HepG2 (cell line): ENCODE data around the gene CDKN1A. TPM values are rescaled to one million over a fixed set of nuclear protein-coding genes. Genes with fewer than 3 reads are reported as not detected.
A peak's percentile ranks its signal among the peaks of the same experiment; 100 is the strongest.

Experiments used
- ADNP ChIP-seq: sonication (generic); formaldehyde crosslinking; IDR thresholded peaks from 2 replicates; pipeline ENCODE4 v1.4.0; 2020; ENCODE audit warnings: missing genetic modification reagents
- HDAC6 ChIP-seq: fragments of 200-600 bp; sonication (generic); IDR thresholded peaks from 2 replicates; pipeline ENCODE4 v1.7.0; 2017; ENCODE audit warnings: mild to moderate bottlenecking, antibody characterized with exemption, low read length, low read depth
- HHEX ChIP-seq: IDR thresholded peaks from 2 replicates; pipeline ENCODE4 v1.6.1; 2016; ENCODE audit warnings: control low read depth
- HNF4G ChIP-seq, 2 experiments: sonication (generic) in 1 of 2; formaldehyde crosslinking in 1 of 2; IDR thresholded peaks; 2 replicates each; pipeline versions ENCODE4 v1.4.0 to v1.6.1; 2011 to 2020; ENCODE audit warnings: borderline replicate concordance in 2 of 2, low read depth in 2 of 2, mild to moderate bottlenecking in 2 of 2, low read length in 1 of 2, missing genetic modification reagents in 1 of 2, moderate library complexity in 1 of 2
- KDM2A ChIP-seq: sonication (generic); formaldehyde crosslinking; IDR thresholded peaks from 2 replicates; pipeline ENCODE4 v1.4.0; 2020; ENCODE audit warnings: low read depth, missing genetic modification reagents, borderline replicate concordance
- MXI1 ChIP-seq: IDR thresholded peaks from 3 replicates; pipeline ENCODE4 v1.6.1; 2012; ENCODE audit warnings: low read depth, low read length, inconsistent platforms, borderline replicate concordance
- NFE2L2 ChIP-seq: fragments of 150-350 bp; IDR thresholded peaks from 2 replicates; pipeline ENCODE4 v1.6.1; 2014; ENCODE audit warnings: low read length
- NFKB2 ChIP-seq: sonication (generic); formaldehyde crosslinking; IDR thresholded peaks from 2 replicates; pipeline ENCODE4 v1.4.0; 2020; ENCODE audit warnings: missing genetic modification reagents, borderline replicate concordance
- RERE ChIP-seq: IDR thresholded peaks from 2 replicates; pipeline ENCODE4 v1.6.1; 2016; ENCODE audit warnings: low read depth, missing genetic modification reagents, missing compliant biosample characterization
- RFXAP ChIP-seq: sonication (generic); formaldehyde crosslinking; IDR thresholded peaks from 2 replicates; pipeline ENCODE4 v1.4.0; 2020; ENCODE audit warnings: missing genetic modification reagents, borderline replicate concordance
- TGIF2 ChIP-seq: IDR thresholded peaks from 2 replicates; pipeline ENCODE4 v1.6.1; 2016; ENCODE audit warnings: control low read depth, missing compliant biosample characterization
- YEATS2 ChIP-seq: sonication (generic); formaldehyde crosslinking; IDR thresholded peaks from 2 replicates; pipeline ENCODE4 v1.4.0; 2020; ENCODE audit warnings: missing genetic modification reagents, borderline replicate concordance
- ZMYM4 ChIP-seq: sonication (generic); formaldehyde crosslinking; IDR thresholded peaks from 2 replicates; pipeline ENCODE4 v1.8.1; 2023; ENCODE audit warnings: mild to moderate bottlenecking, missing genetic modification reagents
- ZNF230 ChIP-seq: sonication (generic); formaldehyde crosslinking; IDR thresholded peaks from 2 replicates; pipeline ENCODE4 v1.4.0; 2020; ENCODE audit warnings: mild to moderate bottlenecking, missing genetic modification reagents
- ZNF292 ChIP-seq: sonication (generic); formaldehyde crosslinking; IDR thresholded peaks from 2 replicates; pipeline ENCODE4 v1.8.1; 2022; ENCODE audit warnings: mild to moderate bottlenecking, low read depth, missing genetic modification reagents, borderline replicate concordance
- ZNF337 ChIP-seq: sonication (generic); formaldehyde crosslinking; IDR thresholded peaks from 2 replicates; pipeline ENCODE4 v1.5.1; 2020; ENCODE audit warnings: missing genetic modification reagents, low read depth, mild to moderate bottlenecking, borderline replicate concordance
- ZNF766 ChIP-seq: sonication (generic); formaldehyde crosslinking; IDR thresholded peaks from 2 replicates; pipeline ENCODE4 v1.5.0; 2020; ENCODE audit warnings: missing genetic modification reagents, borderline replicate concordance
- ZNF841 ChIP-seq: sonication (generic); formaldehyde crosslinking; IDR thresholded peaks from 2 replicates; pipeline ENCODE4 v1.8.1; 2023; ENCODE audit warnings: missing genetic modification reagents, borderline replicate concordance
- ZSCAN21 ChIP-seq: sonication (generic); formaldehyde crosslinking; IDR thresholded peaks from 2 replicates; pipeline ENCODE4 v1.8.0; 2022; ENCODE audit warnings: mild to moderate bottlenecking, missing genetic modification reagents, moderate library complexity, borderline replicate concordance
- polyA plus RNA-seq, 8 experiments: library from polyadenylated mRNA; depleted of rRNA in 3 of 8; stranded (reverse) in 7 of 8; unstranded in 1 of 8; fragments of >200 nt; fragmentation: Illumina TruSeq in 4 of 8; extraction: Trizol in 4 of 8; gene quantifications; 2 replicates each; pipeline versions ENCODE4 v1.2.1 to v1.2.3, GENCODE V29; 2011 to 2016; ENCODE audit warnings: low read depth in 4 of 8, missing spikeins in 1 of 8, mixed read lengths in 1 of 8; ENCODE audit not compliant: insufficient read depth in 1 of 8
- total RNA-seq, 5 experiments: library from RNA; depleted of rRNA; stranded (reverse); fragments of >200 nt; fragmentation: Illumina TruSeq; extraction: Trizol; gene quantifications; 2 replicates each; pipeline ENCODE4 v1.2.3, GENCODE V29; 2016; ENCODE audit warnings: low read depth in 1 of 5
- TF ChIP-seq, protein P1 (sequence below): sonication (generic); formaldehyde crosslinking; IDR thresholded peaks from 2 replicates; pipeline ENCODE4 v1.4.0; 2020; ENCODE audit warnings: missing genetic modification reagents
- TF ChIP-seq, protein P2 (sequence below): IDR thresholded peaks from 2 replicates; pipeline ENCODE4 v1.6.1; 2016; ENCODE audit warnings: missing compliant biosample characterization, missing genetic modification reagents, borderline replicate concordance

The CDKN1A gene
- total and polyA plus RNA-seq, 2 of the 13 experiments (the other 11 are each of a cell fraction or from before 2014, with no cell fraction given), result 60.7 to 92.1 TPM

DNA sequence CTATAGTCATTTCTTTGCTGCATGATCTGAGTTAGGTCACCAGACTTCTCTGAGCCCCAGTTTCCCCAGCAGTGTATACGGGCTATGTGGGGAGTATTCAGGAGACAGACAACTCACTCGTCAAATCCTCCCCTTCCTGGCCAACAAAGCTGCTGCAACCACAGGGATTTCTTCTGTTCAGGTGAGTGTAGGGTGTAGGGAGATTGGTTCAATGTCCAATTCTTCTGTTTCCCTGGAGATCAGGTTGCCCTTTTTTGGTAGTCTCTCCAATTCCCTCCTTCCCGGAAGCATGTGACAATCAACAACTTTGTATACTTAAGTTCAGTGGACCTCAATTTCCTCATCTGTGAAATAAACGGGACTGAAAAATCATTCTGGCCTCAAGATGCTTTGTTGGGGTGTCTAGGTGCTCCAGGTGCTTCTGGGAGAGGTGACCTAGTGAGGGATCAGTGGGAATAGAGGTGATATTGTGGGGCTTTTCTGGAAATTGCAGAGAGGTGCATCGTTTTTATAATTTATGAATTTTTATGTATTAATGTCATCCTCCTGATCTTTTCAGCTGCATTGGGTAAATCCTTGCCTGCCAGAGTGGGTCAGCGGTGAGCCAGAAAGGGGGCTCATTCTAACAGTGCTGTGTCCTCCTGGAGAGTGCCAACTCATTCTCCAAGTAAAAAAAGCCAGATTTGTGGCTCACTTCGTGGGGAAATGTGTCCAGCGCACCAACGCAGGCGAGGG is 594 bp upstream of the CDKN1A start (continued):
- TF ChIP-seq, protein P1, sequence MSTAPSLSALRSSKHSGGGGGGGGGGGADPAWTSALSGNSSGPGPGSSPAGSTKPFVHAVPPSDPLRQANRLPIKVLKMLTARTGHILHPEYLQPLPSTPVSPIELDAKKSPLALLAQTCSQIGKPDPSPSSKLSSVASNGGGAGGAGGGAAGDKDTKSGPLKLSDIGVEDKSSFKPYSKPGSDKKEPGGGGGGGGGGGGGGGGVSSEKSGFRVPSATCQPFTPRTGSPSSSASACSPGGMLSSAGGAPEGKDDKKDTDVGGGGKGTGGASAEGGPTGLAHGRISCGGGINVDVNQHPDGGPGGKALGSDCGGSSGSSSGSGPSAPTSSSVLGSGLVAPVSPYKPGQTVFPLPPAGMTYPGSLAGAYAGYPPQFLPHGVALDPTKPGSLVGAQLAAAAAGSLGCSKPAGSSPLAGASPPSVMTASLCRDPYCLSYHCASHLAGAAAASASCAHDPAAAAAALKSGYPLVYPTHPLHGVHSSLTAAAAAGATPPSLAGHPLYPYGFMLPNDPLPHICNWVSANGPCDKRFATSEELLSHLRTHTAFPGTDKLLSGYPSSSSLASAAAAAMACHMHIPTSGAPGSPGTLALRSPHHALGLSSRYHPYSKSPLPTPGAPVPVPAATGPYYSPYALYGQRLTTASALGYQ, result peak; percentile 5; the same call in 1 of the 2 replicates
- TF ChIP-seq RERE, result no peak
- TF ChIP-seq MXI1, result peak; percentile 27; the same call in 1 of the 3 replicates
- TF ChIP-seq HDAC6, result no peak
- no peak for TF ChIP-seq ZNF230 (CRISPR knock-in tag)
- TF ChIP-seq ZNF337 (CRISPR knock-in tag), result no peak
- no peak for TF ChIP-seq NFKB2 (CRISPR knock-in tag)
- TF ChIP-seq ZMYM4 (CRISPR knock-in tag), result no peak
- no peak for TF ChIP-seq ZNF841
- no peak for TF ChIP-seq ZNF766 (CRISPR knock-in tag)
- TF ChIP-seq RFXAP (CRISPR knock-in tag), result 0 out of 2 replicates have a peak, but pooled peaks have one; percentile 4
- 0 out of 2 replicates have a peak, but pooled peaks have one; percentile 14 for TF ChIP-seq NFE2L2
- TF ChIP-seq ZNF292 (CRISPR knock-in tag), result no peak
- TF ChIP-seq, protein P2, sequence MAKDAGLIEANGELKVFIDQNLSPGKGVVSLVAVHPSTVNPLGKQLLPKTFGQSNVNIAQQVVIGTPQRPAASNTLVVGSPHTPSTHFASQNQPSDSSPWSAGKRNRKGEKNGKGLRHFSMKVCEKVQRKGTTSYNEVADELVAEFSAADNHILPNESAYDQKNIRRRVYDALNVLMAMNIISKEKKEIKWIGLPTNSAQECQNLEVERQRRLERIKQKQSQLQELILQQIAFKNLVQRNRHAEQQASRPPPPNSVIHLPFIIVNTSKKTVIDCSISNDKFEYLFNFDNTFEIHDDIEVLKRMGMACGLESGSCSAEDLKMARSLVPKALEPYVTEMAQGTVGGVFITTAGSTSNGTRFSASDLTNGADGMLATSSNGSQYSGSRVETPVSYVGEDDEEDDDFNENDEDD (CRISPR knock-in tag), result peak; percentile 94
- peak; percentile 44; the same call in 1 of the 2 replicates for TF ChIP-seq YEATS2 (CRISPR knock-in tag)
- TF ChIP-seq KDM2A, result no peak
- TF ChIP-seq HNF4G (IDR thresholded peaks at IDR 0.05; ENCODE audit: borderline replicate concordance, low read depth, low read length), result peak; percentile 65; the same call in 1 of the 2 replicates
- 0 out of 2 replicates have a peak, but pooled peaks have one; percentile 33 for TF ChIP-seq HNF4G (CRISPR knock-in tag; IDR thresholded peaks at IDR 0.05; ENCODE audit: borderline replicate concordance, low read depth)
- TF ChIP-seq ADNP (CRISPR knock-in tag), result no peak
- TF ChIP-seq HHEX (CRISPR knock-in tag), result peak; percentile 55
- TF ChIP-seq ZSCAN21 (CRISPR knock-in tag), result no peak
- peak; percentile 79 for TF ChIP-seq TGIF2 (CRISPR knock-in tag)
